HL-60 (cell line): ENCODE results near the gene TUT7.

Experiments used
- POLR2AphosphoS5 ChIP-seq: IDR thresholded peaks from 2 replicates; pipeline ENCODE4 v1.6.1; 2012; ENCODE audit warnings: low read depth
- TF ChIP-seq, protein P1 (sequence below): IDR thresholded peaks from one replicate; pipeline ENCODE4 v1.5.1; 2011; ENCODE audit warnings: low read length, control low read depth, inconsistent platforms; ENCODE audit not compliant: insufficient read depth

- TF ChIP-seq, protein P1, sequence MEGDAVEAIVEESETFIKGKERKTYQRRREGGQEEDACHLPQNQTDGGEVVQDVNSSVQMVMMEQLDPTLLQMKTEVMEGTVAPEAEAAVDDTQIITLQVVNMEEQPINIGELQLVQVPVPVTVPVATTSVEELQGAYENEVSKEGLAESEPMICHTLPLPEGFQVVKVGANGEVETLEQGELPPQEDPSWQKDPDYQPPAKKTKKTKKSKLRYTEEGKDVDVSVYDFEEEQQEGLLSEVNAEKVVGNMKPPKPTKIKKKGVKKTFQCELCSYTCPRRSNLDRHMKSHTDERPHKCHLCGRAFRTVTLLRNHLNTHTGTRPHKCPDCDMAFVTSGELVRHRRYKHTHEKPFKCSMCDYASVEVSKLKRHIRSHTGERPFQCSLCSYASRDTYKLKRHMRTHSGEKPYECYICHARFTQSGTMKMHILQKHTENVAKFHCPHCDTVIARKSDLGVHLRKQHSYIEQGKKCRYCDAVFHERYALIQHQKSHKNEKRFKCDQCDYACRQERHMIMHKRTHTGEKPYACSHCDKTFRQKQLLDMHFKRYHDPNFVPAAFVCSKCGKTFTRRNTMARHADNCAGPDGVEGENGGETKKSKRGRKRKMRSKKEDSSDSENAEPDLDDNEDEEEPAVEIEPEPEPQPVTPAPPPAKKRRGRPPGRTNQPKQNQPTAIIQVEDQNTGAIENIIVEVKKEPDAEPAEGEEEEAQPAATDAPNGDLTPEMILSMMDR = no peak
- TF ChIP-seq POLR2AphosphoS5 = no peak
These were observed 79.2 kb downstream of the TUT7 start for GRCh38 chr9:86274821-86275643.
